K562 (cell line): ENCODE measurements around the gene STOX2.

Experiments
- BACH1 ChIP-seq: fragments of 200-800 bp; sonication (Bioruptor generic); IDR thresholded peaks from 2 replicates; pipeline ENCODE4 v1.6.1; 2016; ENCODE audit warnings: missing genetic modification characterization, missing compliant biosample characterization
- CTCF ChIP-seq, 3 experiments: IDR thresholded peaks in 2 of 3; conservative IDR thresholded peaks in 1 of 3; 2 replicates each; pipeline ENCODE4 v1.5.1; 2011 to 2012; ENCODE audit warnings: low read length in 3 of 3, mild to moderate bottlenecking in 3 of 3, control low read depth in 2 of 3, improper control_type of control experiment in 1 of 3, inconsistent platforms in 1 of 3, low read depth in 1 of 3, mixed read lengths in 1 of 3, moderate library complexity in 1 of 3; ENCODE audit not compliant: insufficient read depth in 2 of 3
- ERF ChIP-seq: fragments of 450-650 bp; formaldehyde crosslinking; IDR thresholded peaks from 2 replicates; pipeline ENCODE4 v1.4.0; 2020; ENCODE audit warnings: mild to moderate bottlenecking, mixed read lengths
- LARP7 ChIP-seq: fragments of 450-650 bp; IDR thresholded peaks from 2 replicates; pipeline ENCODE4 v1.6.1; 2016
- RAD21 ChIP-seq, 2 experiments: fragments of 250-450 bp in 1 of 2; fragments of 450-650 bp in 1 of 2; sonication (Bioruptor Pico) in 1 of 2; formaldehyde crosslinking in 1 of 2; IDR thresholded peaks in 1 of 2; conservative IDR thresholded peaks in 1 of 2; 2 replicates each; pipeline versions ENCODE4 v1.4.0 to v1.8.0; 2020 to 2022; ENCODE audit warnings: mild to moderate bottlenecking in 2 of 2, moderate library complexity in 1 of 2
- RNF2 ChIP-seq: sonication (generic); IDR thresholded peaks from 2 replicates; pipeline ENCODE4 v1.6.1; 2016
- STAG1 ChIP-seq: sonication (generic); formaldehyde crosslinking; IDR thresholded peaks from 2 replicates; pipeline ENCODE4 v1.5.0; 2020; ENCODE audit warnings: missing genetic modification reagents, borderline replicate concordance
- TAL1 ChIP-seq: fragments of 450-650 bp; IDR thresholded peaks from 2 replicates; pipeline ENCODE4 v1.6.1; 2016; ENCODE audit warnings: mild to moderate bottlenecking
- ZNF3 ChIP-seq: fragments of 250-450 bp; sonication (Bioruptor Pico); IDR thresholded peaks from 2 replicates; pipeline ENCODE4 v1.5.0; 2021; ENCODE audit warnings: mild to moderate bottlenecking, moderate library complexity

- TF ChIP-seq LARP7, result no peak
- TF ChIP-seq RNF2, result no peak
- no peak for TF ChIP-seq STAG1
- no peak for TF ChIP-seq ERF (CRISPR knock-in tag)
- no peak for TF ChIP-seq RAD21 (CRISPR knock-in tag; conservative IDR thresholded peaks at IDR 0.05 in 1 of 2, IDR thresholded peaks at IDR 0.05 in 1 of 2)
- no peak for TF ChIP-seq CTCF (IDR thresholded peaks at IDR 0.05 in 2 of 3, conservative IDR thresholded peaks at IDR 0.05 in 1 of 3; ENCODE audit: insufficient read depth in 2 of 3, low read depth in 1 of 3, low read length in 3 of 3)
- TF ChIP-seq BACH1, result no peak
- TF ChIP-seq ZNF3 (CRISPR knock-in tag), result no peak
- no peak for TF ChIP-seq TAL1
Measured at GRCh38 chr4:183989461-183989860, 84.4 kb downstream of the STOX2 start.
